Bronchial epithelial cell (primary cell): ENCODE measurements around the gene TSPAN15. TPM values are rescaled to one million over a fixed set of nuclear protein-coding genes. Genes with fewer than 3 reads are reported as not detected.
"Not testable (repeated sequence)": the region's sequence is repeated elsewhere in the genome, so short reads cannot be mapped to it uniquely, and the experiment has no call there.

Experiments used
- DNase-seq: peaks from one replicate; pipeline ENCODE4 v3.0.0-alpha.2; 2010; ENCODE audit warnings: low read depth
- FAIRE-seq: peaks from 2 replicates; lab custom pipeline; 2011; peaks lifted over from hg19 to GRCh38; lab: Jason Lieb, UNC
- H3K27me3 ChIP-seq: 2 replicates; pipeline ENCODE4 v1.5.1; 2011; ENCODE audit warnings: low read length; ENCODE audit not compliant: control insufficient read depth, insufficient read depth
- H3K36me3 ChIP-seq: 2 replicates; pipeline ENCODE4 v1.5.1; 2011; ENCODE audit warnings: low read length; ENCODE audit not compliant: control insufficient read depth, insufficient read depth
- H3K4me3 ChIP-seq: 2 replicates; pipeline ENCODE4 v1.5.1; 2011; ENCODE audit warnings: mild to moderate bottlenecking, low read depth, low read length, control low read depth
- CTCF ChIP-seq: IDR thresholded peaks from 2 replicates; pipeline ENCODE4 v1.5.1; 2011; ENCODE audit warnings: mild to moderate bottlenecking, moderate library complexity, low read length, control low read depth, inconsistent platforms; ENCODE audit not compliant: insufficient read depth, severe bottlenecking
- total RNA-seq: library from RNA; depleted of rRNA; stranded (reverse); fragments of >200 nt; gene quantifications from 2 replicates; pipeline ENCODE4 v1.2.1, GENCODE V29; 2014

TSPAN15 gene
- total RNA-seq, 1 donor from 2014 or later, result 12.1 TPM

GRCh38 chr10:69481811-69482524 lies 30.7 kb downstream of the TSPAN15 start:
- no peak for FAIRE-seq
- no peak overlapping the region for H3K4me3 ChIP-seq
- no peak for TF ChIP-seq CTCF
- no peak for DNase-seq
- H3K27me3 ChIP-seq, result no peaks in the 10 kb centered on the region
- no peaks in the 10 kb centered on the region for H3K36me3 ChIP-seq

DNA sequence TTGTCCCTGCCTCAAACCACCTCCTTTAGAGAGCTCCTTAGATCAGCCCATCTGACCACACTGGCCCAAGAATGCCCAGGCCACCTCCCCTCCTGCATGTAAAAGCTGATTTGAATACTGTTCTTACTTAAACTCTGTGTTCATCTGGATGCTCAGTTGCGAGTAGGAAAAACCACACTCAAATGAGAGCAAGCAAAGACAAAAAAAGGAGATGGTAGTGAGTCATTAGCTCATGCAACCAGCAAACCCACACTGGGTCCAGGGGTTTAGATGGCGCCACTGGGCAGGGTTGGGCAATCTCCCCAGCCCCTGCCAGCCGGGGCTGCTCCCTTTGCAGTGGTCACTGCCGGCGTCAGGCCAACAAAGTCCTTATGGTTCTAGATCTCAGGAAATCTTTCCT lies 32.7 kb downstream of the TSPAN15 start:
- peak; percentile 41 for DNase-seq
- Histone ChIP-seq H3K4me3 (no peak overlapping the region), H3K36me3 (no peaks in the 10 kb centered on the region), H3K27me3 (no peaks in the 10 kb centered on the region)
- no peak for TF ChIP-seq CTCF
- FAIRE-seq, result no peak

DNA sequence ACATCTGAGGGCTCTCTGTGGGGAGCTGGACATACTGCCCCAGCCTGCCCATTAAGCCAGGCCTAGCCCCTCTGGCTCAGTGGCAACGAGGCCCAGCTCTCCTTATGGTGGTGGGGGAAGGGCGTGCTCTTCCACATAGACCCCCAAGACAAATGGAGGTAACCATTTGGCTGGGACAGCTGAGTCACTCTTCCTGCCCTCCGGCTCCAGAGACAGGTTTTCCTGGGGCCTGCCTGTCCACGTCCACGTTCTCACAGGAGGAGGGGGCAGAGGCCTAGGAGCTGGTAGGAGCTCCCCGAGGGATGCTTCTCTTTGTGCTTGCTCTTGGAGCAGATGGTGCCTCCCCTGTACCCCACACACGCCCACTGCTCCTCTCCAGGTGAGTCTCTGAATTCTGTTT lies 33.5 kb downstream of the TSPAN15 start:
- FAIRE-seq, result no peak
- TF ChIP-seq CTCF, result no peak
- Histone ChIP-seq H3K27me3 (no peaks in the 10 kb centered on the region), H3K36me3 (no peaks in the 10 kb centered on the region), H3K4me3 (no peak overlapping the region)
- DNase-seq, result peak; percentile 27

DNA sequence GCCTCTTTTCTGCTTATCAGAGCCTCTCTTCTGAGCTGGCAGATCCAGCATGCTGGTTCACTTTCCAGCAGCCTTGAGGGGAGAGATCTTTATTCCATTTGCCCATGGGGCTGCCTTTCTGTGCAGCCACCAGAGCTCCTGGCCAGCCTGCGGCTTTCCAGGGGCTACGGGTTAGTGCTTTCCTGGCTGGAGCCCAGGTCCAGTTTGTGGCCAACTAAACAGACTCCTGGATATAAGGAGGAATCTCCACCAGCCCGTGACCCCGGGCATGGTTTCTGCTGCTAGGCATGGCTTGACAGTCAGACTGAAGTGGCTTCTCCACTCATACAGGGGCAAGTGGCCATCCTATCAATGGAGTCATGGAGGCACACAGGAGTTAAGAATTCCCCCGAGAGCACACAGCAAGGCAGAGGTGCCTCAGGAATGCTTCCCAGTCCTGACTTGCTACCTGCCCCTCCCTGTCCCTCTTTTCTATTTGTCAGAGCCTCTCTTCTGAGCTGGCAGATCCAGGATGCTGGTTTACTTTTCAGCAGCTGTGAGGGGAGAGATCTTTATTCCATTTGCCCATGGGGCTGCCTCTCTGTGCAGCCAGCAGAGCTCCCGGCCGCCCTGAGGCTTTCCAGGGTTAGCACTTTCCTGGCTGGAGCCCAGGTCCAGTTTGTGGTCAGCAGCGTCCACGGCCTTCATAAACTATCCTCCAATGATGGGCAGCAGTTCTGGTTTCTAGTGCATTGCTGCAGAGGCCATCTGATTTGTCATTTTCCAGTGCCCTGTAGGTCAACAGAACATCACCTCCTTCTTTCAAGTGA lies 35.9 kb downstream of the TSPAN15 start:
- TF ChIP-seq CTCF, result no peak
- Histone ChIP-seq H3K36me3 (no peaks in the 10 kb centered on the region), H3K27me3 (no peaks in the 10 kb centered on the region), H3K4me3 (no peak overlapping the region)
- DNase-seq (peak; percentile 88), FAIRE-seq (no peak)

DNA sequence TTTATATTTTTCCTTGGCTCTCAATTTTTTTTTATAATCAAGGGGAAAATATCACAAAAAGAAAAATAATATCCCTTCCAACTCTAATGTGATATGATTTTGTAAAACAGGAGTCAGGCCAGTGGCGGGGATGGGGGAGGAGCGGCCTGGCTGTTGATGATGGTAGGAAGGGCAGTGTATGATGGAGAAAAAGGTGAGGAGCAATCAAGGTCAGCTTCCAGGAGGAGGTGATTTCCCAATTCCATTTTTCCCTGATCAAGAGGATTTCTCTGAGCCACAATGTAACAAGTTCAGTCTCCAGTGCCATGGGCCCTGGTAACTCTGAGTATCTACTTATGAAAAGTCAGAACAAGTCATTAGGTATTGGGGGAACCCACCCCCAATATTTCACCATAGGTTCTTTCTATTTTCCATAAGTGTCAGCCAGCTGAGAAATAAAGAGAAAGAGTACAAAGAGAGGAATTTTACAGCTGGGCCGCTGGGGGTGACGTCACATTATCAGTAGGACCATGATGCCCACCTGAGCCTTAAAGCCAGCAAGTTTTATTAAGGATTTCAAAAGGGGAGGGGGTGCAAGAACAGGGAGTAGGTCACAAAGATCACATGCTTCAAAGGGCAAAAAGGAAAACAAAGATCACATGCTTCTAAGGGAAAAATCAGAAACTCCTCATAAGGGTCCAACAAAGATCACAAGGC lies 37.0 kb downstream of the TSPAN15 start:
- not testable (repeated sequence) for H3K36me3 ChIP-seq, H3K27me3 ChIP-seq, DNase-seq, H3K4me3 ChIP-seq, FAIRE-seq

GRCh38 chr10:69488856-69489255 lies 37.6 kb downstream of the TSPAN15 start:
- not testable (repeated sequence) for H3K27me3 ChIP-seq, H3K36me3 ChIP-seq, FAIRE-seq, H3K4me3 ChIP-seq, DNase-seq
